Osteocyte (in vitro differentiated cells): ENCODE results near the gene HAND1. TPM values are rescaled to one million over a fixed set of nuclear protein-coding genes. Genes with fewer than 3 reads are reported as not detected.

Source experiments
- DNase-seq: peaks from one replicate; pipeline ENCODE4 v3.0.0; 2021; ENCODE audit warnings: mixed read lengths; ENCODE audit not compliant: unreplicated experiment; ENCODE audit errors: extremely low spot score
- H3K27ac Mint-ChIP-seq: one replicate; pipeline ENCODE4 v1.8.0; 2021; ENCODE audit warnings: mild to moderate bottlenecking, mixed read lengths; ENCODE audit not compliant: unreplicated experiment
- H3K27me3 Mint-ChIP-seq: one replicate; pipeline ENCODE4 v1.8.0; 2021; ENCODE audit warnings: mixed read lengths; ENCODE audit not compliant: unreplicated experiment
- H3K36me3 Mint-ChIP-seq: one replicate; pipeline ENCODE4 v1.8.0; 2021; ENCODE audit warnings: mixed read lengths; ENCODE audit not compliant: unreplicated experiment
- H3K4me1 Mint-ChIP-seq: one replicate; pipeline ENCODE4 v1.8.0; 2021; ENCODE audit warnings: mixed read lengths; ENCODE audit not compliant: unreplicated experiment
- H3K4me3 Mint-ChIP-seq: one replicate; pipeline ENCODE4 v1.8.0; 2021; ENCODE audit warnings: mild to moderate bottlenecking, moderate library complexity, mixed read lengths; ENCODE audit not compliant: unreplicated experiment
- H3K9me3 Mint-ChIP-seq: one replicate; pipeline ENCODE4 v1.8.0; 2021; ENCODE audit warnings: mixed read lengths; ENCODE audit not compliant: unreplicated experiment
- total RNA-seq: library from RNA; stranded (reverse); gene quantifications from 2 replicates; pipeline ENCODE4 v1.2.1, GENCODE V29; 2021
- TF ChIP-seq, protein P1 (sequence below): fragments of 200-600 bp; sonication (generic); IDR thresholded peaks from 2 replicates; pipeline ENCODE4 v1.5.0; 2021; ENCODE audit warnings: antibody characterized with exemption, mild to moderate bottlenecking, moderate library complexity

Gene HAND1
- total RNA-seq, 1 donor from 2014 or later: not detected

DNA sequence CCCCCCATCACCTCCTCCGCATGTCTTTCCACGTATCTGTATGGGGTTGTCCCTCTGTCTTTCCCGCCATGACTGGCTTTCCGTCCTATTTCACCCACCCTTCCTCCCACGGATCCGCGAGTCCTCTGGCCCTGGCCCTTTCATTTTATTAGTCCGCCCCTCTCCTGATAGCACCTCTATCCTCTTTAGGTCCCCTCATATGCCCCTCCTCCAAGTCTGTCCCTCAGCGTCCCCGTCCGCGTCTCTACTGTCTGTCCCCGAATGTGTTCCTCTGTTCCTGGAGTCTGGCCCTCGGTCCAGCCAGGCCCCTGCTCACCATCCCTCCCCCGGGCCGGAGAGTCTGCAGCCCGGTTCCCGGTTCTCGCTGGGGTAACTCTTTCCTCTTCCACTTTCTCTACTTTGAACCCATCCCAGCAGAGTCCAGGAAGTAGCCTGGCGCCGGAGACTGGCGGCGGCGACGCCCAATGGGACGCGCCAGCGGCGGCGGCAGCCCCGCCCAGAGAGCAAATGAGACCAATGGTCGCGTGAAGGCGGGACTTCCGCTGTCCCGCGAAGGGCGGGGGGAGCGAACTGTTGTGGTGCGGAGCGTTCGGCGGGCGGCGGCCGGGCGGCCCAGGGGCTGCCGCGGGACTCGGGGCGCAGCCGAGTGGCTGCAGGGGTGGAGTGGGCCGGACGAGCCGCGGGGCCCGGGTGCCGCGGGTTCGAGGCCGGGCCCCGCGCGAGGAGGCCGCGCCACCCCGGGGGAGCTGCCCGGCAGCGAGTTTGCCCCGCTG lies 32.4 kb downstream of the HAND1 start, which contains the start of gene SAP30L:
TSS of gene SAP30L (plus strand) at position 576 of the 773 bp plus-strand sequence. CDS start 608 bp downstream, outside the sequence.
- TF ChIP-seq, protein P1, sequence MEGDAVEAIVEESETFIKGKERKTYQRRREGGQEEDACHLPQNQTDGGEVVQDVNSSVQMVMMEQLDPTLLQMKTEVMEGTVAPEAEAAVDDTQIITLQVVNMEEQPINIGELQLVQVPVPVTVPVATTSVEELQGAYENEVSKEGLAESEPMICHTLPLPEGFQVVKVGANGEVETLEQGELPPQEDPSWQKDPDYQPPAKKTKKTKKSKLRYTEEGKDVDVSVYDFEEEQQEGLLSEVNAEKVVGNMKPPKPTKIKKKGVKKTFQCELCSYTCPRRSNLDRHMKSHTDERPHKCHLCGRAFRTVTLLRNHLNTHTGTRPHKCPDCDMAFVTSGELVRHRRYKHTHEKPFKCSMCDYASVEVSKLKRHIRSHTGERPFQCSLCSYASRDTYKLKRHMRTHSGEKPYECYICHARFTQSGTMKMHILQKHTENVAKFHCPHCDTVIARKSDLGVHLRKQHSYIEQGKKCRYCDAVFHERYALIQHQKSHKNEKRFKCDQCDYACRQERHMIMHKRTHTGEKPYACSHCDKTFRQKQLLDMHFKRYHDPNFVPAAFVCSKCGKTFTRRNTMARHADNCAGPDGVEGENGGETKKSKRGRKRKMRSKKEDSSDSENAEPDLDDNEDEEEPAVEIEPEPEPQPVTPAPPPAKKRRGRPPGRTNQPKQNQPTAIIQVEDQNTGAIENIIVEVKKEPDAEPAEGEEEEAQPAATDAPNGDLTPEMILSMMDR: no peak
- H3K4me3 Mint-ChIP-seq: peak within 1 kb of the TSS; percentile 99
- DNase-seq: peak; percentile 99
- no peaks in the 10 kb centered on the region for H3K9me3 Mint-ChIP-seq
- H3K27ac Mint-ChIP-seq: peak within 1 kb of the TSS; percentile 91
- peaks cover 35% of the 10 kb centered on the region for H3K4me1 Mint-ChIP-seq
- peaks cover 22% of the 10 kb centered on the region for H3K36me3 Mint-ChIP-seq
- H3K27me3 Mint-ChIP-seq: no peaks in the 10 kb centered on the region

DNA sequence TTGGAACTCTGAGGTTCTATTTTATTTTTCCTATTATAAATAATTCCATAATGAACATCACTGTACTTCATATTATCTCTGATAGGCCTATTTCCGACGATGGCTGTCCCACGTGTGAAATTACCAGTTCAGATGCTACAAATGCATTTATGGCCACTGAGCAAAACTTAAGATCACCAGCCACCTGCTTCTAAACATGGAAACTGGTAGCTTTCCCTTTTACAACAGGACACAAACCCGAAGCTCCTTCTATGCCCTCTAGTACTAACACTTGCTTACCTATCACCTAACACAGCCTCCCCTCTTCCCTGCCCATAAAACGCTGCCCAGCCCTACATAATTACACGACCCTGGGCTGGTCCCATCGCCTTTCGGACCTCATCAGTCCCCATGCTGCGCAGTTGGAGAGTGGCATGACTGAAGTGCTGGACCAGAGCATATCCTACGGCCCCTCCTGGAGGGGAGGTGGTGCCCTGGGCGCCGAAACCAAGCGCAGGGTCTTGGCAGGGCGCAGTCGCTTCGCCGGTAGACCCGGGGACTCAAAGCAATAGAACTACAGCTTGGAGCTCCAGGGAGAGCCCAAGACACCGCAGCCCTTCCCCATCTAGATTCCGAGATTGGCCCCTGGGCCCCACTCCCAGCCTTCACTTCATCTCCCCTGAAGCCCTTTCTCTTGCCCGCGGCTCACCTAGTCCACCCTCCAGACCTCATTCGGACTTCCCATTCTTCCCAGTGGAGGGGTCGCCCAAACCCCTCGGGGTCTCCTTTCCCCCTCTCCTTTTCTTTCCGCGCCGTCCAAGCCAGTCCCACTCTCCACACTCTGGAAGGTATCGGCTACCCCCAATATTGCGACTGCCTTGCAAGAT lies 33.2 kb downstream of the HAND1 start:
- H3K27ac Mint-ChIP-seq: peak overlapping the region; percentile 91
- peak; percentile 83 for DNase-seq
- no peaks in the 10 kb centered on the region for H3K27me3 Mint-ChIP-seq
- H3K36me3 Mint-ChIP-seq: peaks cover 20% of the 10 kb centered on the region
- H3K9me3 Mint-ChIP-seq: no peaks in the 10 kb centered on the region
- H3K4me1 Mint-ChIP-seq: peaks cover 34% of the 10 kb centered on the region
- TF ChIP-seq, protein P1: no peak
- H3K4me3 Mint-ChIP-seq: peak overlapping the region; percentile 99

DNA sequence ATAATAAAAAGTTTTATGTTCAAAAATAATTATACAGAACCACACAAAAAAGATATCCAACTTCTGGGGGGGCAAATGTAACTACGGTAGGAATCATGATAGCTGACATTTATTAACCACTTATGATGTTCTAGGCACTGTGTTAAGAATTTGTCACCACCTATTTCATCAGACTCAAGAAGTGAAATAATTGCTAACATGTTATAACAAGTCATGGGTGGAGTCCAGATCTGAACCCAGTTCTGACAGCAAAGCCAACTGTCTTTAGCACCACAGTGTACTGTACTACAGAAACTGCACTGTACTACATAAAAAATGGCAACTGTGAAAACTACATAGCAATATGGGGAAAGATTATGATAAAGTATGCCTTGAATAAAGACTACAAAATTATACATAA lies 35.2 kb downstream of the HAND1 start:
- Mint-ChIP-seq H3K27me3 (no peaks in the 10 kb centered on the region), H3K9me3 (no peaks in the 10 kb centered on the region), H3K27ac (no peak overlapping the region), H3K36me3 (peaks cover 27% of the 10 kb centered on the region), H3K4me3 (no peak overlapping the region), H3K4me1 (peaks cover 24% of the 10 kb centered on the region)
- DNase-seq: no peak
- TF ChIP-seq, protein P1: no peak

DNA sequence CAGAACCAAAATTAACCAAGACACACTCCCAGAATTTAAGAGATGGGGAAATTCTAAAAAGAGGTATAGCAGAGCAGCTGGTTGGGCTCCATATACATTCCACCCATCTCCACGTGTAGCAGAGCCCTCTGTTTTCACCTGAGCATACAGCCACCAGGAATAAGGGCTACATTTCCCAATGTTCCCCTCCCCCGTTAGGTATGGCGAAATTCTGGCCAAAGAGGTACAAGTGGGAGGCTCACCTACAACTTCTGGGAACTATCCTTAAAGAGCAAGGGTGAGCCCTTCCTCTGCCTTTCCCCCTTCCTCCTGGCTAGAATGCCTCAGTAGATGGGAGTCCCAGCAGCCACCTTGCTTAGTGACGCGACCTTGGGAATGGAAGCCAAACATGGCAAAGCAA lies 37.5 kb downstream of the HAND1 start:
- peak; percentile 32 for DNase-seq
- Mint-ChIP-seq H3K4me3 (no peak overlapping the region), H3K27me3 (no peaks in the 10 kb centered on the region), H3K36me3 (peaks cover 41% of the 10 kb centered on the region), H3K4me1 (peaks cover 13% of the 10 kb centered on the region), H3K27ac (no peak overlapping the region), H3K9me3 (no peaks in the 10 kb centered on the region)
- TF ChIP-seq, protein P1: no peak
